Tibial artery (tissue), 4 donors: ENCODE measurements around the gene OR10H4.
"Not testable (repeated sequence)": the region's sequence is repeated elsewhere in the genome, so short reads cannot be mapped to it uniquely, and the experiment has no call there.

ENCODE experiments used
- DNase-seq, 2 donors: peaks; one replicate each; pipeline ENCODE4 v3.0.0-alpha.2; 2019
- H3K27ac ChIP-seq, 2 donors: fragments of 200-600 bp; sonication (generic) in 1 of 2; 1 replicate in 1 of 2; 2 replicates in 1 of 2; pipeline ENCODE4 v1.5.1; 2018 to 2019; ENCODE audit warnings: mild to moderate bottlenecking in 1 of 2
- H3K27me3 ChIP-seq, 2 donors: fragments of 200-600 bp; sonication (generic) in 1 of 2; one replicate each; pipeline versions ENCODE4 v1.5.1 to v1.6.0; 2016 to 2019
- H3K36me3 ChIP-seq, 3 donors: fragments of 200-600 bp; sonication (generic) in 2 of 3; one replicate each; pipeline ENCODE4 v1.5.1; 2016 to 2019; ENCODE audit warnings: mild to moderate bottlenecking in 2 of 3
- H3K4me1 ChIP-seq, 4 donors: fragments of 200-600 bp; sonication (generic) in 2 of 4; 1 replicate in 3 of 4; 2 replicates in 1 of 4; pipeline ENCODE4 v1.5.1; 2016 to 2019
- H3K4me3 ChIP-seq, 2 donors: fragments of 200-600 bp; sonication (generic) in 1 of 2; 1 replicate in 1 of 2; 2 replicates in 1 of 2; pipeline ENCODE4 v1.5.1; 2018 to 2019; ENCODE audit warnings: mild to moderate bottlenecking in 2 of 2
- H3K9me3 ChIP-seq, 3 donors: fragments of 200-600 bp; sonication (generic) in 1 of 3; one replicate each; pipeline ENCODE4 v1.5.1; 2016 to 2019
- intact Hi-C: fragments of 100-400 bp; cut with DNase I; formaldehyde crosslinking; loops from one replicate; pipeline ENCODE4 v1.15.0; 2023; ENCODE audit warnings: low total_unique reads
- TF ChIP-seq, protein P1 (sequence below), 2 experiments: fragments of 200-600 bp in 1 of 2; fragments of 450-650 bp in 1 of 2; IDR thresholded peaks; one replicate each; pipeline ENCODE4 v1.5.1; 2017 to 2019; ENCODE audit warnings: antibody characterized with exemption in 2 of 2, mild to moderate bottlenecking in 1 of 2, moderate library complexity in 1 of 2

OR10H4 gene

DNA sequence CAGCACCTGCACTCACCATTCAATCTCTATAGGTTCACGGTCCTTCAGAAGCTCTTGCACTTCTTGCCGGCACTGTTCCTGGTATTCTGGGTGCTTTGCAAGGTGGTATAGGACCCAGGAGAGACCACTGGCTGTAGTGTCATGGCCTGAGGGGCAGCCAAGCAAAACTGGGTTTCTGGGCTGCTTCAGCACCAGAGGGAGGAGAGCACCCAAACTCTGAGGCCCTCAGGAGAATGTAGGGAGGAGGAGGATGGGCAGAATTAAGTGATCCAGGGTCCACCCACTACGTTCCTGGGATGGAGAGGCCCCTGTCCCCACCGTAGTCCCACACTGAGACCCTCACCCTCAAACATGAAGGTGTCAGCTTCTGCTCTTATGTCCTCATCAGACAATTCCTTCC lies 26.8 kb upstream of the OR10H4 start:
- Histone ChIP-seq H3K9me3 (no peaks in the 10 kb centered on the region), H3K36me3 (no peaks in the 10 kb centered on the region), H3K4me1 (no peaks in the 10 kb centered on the region), H3K27me3 (no peaks in the 10 kb centered on the region), H3K27ac (no peak overlapping the region), H3K4me3 (no peak overlapping the region)
- TF ChIP-seq, protein P1, sequence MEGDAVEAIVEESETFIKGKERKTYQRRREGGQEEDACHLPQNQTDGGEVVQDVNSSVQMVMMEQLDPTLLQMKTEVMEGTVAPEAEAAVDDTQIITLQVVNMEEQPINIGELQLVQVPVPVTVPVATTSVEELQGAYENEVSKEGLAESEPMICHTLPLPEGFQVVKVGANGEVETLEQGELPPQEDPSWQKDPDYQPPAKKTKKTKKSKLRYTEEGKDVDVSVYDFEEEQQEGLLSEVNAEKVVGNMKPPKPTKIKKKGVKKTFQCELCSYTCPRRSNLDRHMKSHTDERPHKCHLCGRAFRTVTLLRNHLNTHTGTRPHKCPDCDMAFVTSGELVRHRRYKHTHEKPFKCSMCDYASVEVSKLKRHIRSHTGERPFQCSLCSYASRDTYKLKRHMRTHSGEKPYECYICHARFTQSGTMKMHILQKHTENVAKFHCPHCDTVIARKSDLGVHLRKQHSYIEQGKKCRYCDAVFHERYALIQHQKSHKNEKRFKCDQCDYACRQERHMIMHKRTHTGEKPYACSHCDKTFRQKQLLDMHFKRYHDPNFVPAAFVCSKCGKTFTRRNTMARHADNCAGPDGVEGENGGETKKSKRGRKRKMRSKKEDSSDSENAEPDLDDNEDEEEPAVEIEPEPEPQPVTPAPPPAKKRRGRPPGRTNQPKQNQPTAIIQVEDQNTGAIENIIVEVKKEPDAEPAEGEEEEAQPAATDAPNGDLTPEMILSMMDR (IDR thresholded peaks at IDR 0.05): no peak
- DNase-seq: no peak
- intact Hi-C loops: no loop called here

DNA sequence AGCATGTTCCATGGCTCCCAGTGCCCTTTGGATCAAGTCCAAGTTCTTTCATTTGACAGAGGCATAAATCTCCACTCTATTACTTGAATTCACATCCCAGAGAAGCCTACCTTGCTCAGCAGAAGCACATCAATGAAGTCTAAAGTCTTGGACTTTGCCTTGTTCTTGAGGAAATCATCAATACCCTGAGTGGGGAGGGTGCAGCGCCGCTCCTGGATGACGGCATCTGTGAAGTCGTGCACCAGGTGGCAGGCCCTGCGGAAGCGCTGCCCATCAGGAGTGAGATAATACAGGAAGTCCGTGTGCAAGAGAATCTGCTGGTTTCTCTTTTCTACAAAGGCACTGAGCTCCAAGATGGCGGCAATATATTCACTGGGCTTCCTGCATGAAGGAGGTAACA lies 25.1 kb upstream of the OR10H4 start:
- Histone ChIP-seq H3K27me3 (no peaks in the 10 kb centered on the region), H3K9me3 (no peaks in the 10 kb centered on the region), H3K36me3 (no peaks in the 10 kb centered on the region), H3K27ac (no peak overlapping the region), H3K4me3 (no peak overlapping the region), H3K4me1 (no peaks in the 10 kb centered on the region)
- no peak for DNase-seq
- TF ChIP-seq, protein P1 (IDR thresholded peaks at IDR 0.05): no peak
- intact Hi-C loops: no loop called here

DNA sequence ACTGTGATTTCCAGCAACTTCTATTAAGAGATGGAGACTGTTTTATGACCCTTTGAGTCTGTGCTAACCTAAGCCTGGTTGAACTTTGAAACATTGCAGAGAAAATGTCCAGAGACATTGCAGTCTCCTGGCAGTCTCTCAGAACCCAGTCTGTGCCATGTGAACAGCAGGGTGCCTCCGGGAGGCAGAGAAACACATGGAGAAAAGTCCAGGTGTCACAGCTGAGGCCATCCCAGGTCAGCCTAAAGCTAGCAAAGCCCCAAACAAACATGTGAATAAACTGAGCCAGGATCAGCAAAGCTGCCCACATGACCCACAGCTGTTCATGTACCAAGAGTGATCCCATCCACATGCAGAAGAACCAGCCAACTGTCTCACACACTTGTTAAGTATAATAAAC lies 22.3 kb upstream of the OR10H4 start:
- Histone ChIP-seq H3K9me3 (no peaks in the 10 kb centered on the region), H3K27me3 (no peaks in the 10 kb centered on the region), H3K4me3 (no peak overlapping the region), H3K36me3 (no peaks in the 10 kb centered on the region), H3K27ac (no peak overlapping the region), H3K4me1 (peaks cover 0 to 8% (median 0%) of the 10 kb centered on the region in 4 donors)
- intact Hi-C loops: no loop called here
- TF ChIP-seq, protein P1 (IDR thresholded peaks at IDR 0.05): no peak
- DNase-seq: no peak

DNA sequence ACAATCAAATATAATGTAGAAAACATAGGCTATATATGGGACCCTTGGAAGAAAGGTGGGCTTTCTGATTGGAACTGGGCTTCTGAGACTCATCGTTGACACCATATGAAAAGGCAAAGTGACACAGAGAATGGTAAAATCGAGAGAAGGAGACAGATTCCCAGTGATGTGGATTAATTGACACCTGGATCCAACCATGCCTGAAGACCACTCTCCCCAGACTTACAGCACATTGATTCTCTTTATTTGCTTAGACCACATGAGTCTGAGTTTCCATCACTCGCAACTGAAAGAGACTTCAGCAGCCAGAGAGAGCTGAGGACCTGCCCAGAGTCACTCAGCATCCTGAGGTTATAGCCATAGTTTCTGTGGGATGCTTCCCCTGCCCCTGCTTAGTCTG lies 20.5 kb upstream of the OR10H4 start:
- Histone ChIP-seq H3K9me3 (no peaks in the 10 kb centered on the region), H3K27me3 (no peaks in the 10 kb centered on the region), H3K4me3 (no peak overlapping the region), H3K27ac (no peak overlapping the region), H3K4me1 (peaks cover 0 to 8% (median 0%) of the 10 kb centered on the region in 4 donors), H3K36me3 (no peaks in the 10 kb centered on the region)
- TF ChIP-seq, protein P1 (IDR thresholded peaks at IDR 0.05): no peak
- DNase-seq: no peak
- intact Hi-C loops: no loop called here

DNA sequence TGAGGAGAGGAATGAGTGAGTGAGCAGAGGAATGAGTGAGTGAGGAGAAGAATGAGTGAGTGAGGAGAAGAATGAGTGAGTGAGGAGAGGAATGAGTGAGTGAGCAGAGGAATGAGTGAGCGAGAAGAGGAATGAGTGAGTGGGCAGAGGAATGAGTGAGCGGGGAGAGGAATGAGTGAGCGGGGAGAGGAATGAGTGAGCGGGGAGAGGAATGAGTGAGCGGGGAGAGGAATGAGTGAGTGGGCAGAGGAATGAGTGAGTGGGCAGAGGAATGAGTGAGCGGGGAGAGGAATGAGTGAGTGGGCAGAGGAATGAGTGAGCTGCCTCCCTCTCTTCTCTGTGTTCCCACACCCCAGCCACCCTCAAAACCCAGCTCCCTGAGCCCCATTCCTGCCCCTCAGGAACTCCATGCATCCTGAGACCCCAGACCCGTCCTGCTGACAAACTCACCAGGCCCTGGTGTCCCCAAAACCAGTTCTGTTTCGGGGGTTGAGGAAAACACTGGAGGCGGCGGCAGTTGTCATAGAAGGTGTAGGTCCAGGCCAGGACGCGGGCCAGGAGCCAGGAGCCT lies 15.0 kb upstream of the OR10H4 start:
- intact Hi-C loops, H3K36me3 ChIP-seq, H3K27me3 ChIP-seq, DNase-seq, H3K9me3 ChIP-seq: not testable (repeated sequence)
- H3K27ac ChIP-seq: peak overlapping the region; percentile 73 to 87
- H3K4me1 ChIP-seq: peaks cover 0 to 27% (median 16%) of the 10 kb centered on the region in 4 donors
- H3K4me3 ChIP-seq: peak overlapping the region; percentile 28 to 45

DNA sequence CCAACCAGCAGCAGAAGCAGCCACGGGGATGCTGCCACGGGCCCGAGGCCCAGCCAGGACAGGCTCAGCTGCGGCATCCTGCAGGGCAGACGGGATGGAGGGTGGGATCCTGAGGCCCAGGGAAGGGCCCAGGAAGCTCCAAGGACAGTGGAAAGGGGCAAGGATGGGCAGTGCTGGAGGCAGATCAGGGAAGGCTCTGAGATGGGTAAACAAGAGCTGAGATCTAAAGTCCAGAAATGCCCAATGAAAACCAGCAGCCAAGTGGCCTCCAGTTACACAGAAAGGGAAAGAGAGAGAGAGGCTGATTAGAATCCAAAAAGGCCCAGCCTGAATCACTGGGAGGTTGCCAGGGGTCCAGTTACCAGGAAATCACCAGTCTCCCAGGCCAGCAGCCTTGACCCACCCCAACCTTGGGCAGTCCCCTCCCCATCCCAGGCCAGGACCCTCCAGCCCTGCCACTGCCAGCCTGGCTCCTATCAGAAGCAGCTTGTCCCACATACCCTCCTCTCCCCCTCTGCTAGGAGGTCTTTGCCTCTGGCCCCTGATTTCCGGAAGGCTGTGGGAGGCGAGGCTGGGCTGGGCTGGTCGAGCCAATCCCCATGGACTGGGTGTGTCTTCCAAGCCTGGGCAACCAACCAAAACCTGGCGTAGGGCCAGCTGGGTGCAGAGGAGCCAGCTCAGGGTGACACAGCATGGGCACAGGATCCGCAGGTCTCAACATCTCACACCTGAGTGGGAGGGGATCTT lies 14.3 kb upstream of the OR10H4 start, which contains the start of gene CYP4F11:
Gene CYP4F11, minus strand, starts transcription at position 198 of the 747 bp plus-strand sequence. Its CDS starts 121 bp downstream, at position 77.
- H3K27ac ChIP-seq: peak within 1 kb of the TSS; percentile 73 to 87
- H3K27me3 ChIP-seq: peaks cover 0 to 2% of the 10 kb centered on the region in 2 donors
- TF ChIP-seq, protein P1 (IDR thresholded peaks at IDR 0.05): no peak
- H3K4me1 ChIP-seq: peaks cover 0 to 27% (median 16%) of the 10 kb centered on the region in 4 donors
- peaks cover 0 to 8% (median 6%) of the 10 kb centered on the region in 3 donors for H3K9me3 ChIP-seq
- intact Hi-C loops: no loop called here
- peak; percentile 65 to 89 for DNase-seq
- H3K4me3 ChIP-seq: peak within 1 kb of the TSS; percentile 28 to 45
- no peaks in the 10 kb centered on the region for H3K36me3 ChIP-seq
